B cell (primary cell): ENCODE measurements around the gene CCL22. TPM values are rescaled to one million over a fixed set of nuclear protein-coding genes. Genes with fewer than 3 reads are reported as not detected.

Experiments
- ATAC-seq: fragments of 200-7000 bp; cut with Tn5 transposase; one replicate; pipeline ENCODE4 v1.10.0; 2021; ENCODE audit warnings: low read depth, mild to moderate bottlenecking, moderate number of reproducible peaks, moderate library complexity
- CTCF ChIA-PET: fragments of 350-600 bp; sonication (Branson Sonifier 250); formaldehyde crosslinking; loops from one replicate; lab custom pipeline; 2021; ENCODE audit warnings: antibody characterized with exemption, inconsistent platforms; lab: Charles Lee
- POLR2A ChIA-PET: fragments of 350-600 bp; sonication (Branson Sonifier 250); formaldehyde crosslinking; loops from one replicate; lab custom pipeline; 2021; ENCODE audit warnings: antibody characterized with exemption; lab: Charles Lee
- DNase-seq: peaks from one replicate; pipeline ENCODE4 v3.0.0; 2013
- H2AFZ ChIP-seq: 2 replicates; pipeline ENCODE4 v1.6.1; 2012; ENCODE audit warnings: mild to moderate bottlenecking, low read depth, low read length; ENCODE audit not compliant: insufficient read depth, poor library complexity, severe bottlenecking
- H3K27ac ChIP-seq, 2 donors: 1 replicate in 1 of 2; 2 replicates in 1 of 2; pipeline ENCODE4 v1.5.1; 2012 to 2013; ENCODE audit warnings: low read length in 2 of 2, mild to moderate bottlenecking in 2 of 2, moderate library complexity in 1 of 2
- H3K27me3 ChIP-seq, 4 experiments: fragments of 200-600 bp in 1 of 4; sonication (generic) in 1 of 4; replicated peaks in 1 of 4; 1 replicate in 2 of 4; 2 replicates in 2 of 4; pipeline versions ENCODE4 v1.6.1 to v1.7.0; 2013 to 2016; ENCODE audit warnings: low read length in 3 of 4, mild to moderate bottlenecking in 2 of 4, mixed read lengths in 1 of 4, moderate library complexity in 1 of 4; ENCODE audit not compliant: insufficient read depth in 4 of 4, control insufficient read depth in 3 of 4; ENCODE audit errors: control extremely low read depth in 1 of 4
- H3K36me3 ChIP-seq, 2 experiments: replicated peaks in 1 of 2; 1 replicate in 1 of 2; 2 replicates in 1 of 2; pipeline versions ENCODE4 v1.6.1 to v1.7.1; 2013; ENCODE audit warnings: low read length in 1 of 2; ENCODE audit not compliant: insufficient read depth in 2 of 2, control insufficient read depth in 1 of 2; ENCODE audit errors: control extremely low read depth in 1 of 2, extremely low read depth in 1 of 2
- H3K4me1 ChIP-seq, 2 donors: fragments of 200-600 bp in 1 of 2; sonication (generic) in 1 of 2; 1 replicate in 1 of 2; 2 replicates in 1 of 2; pipeline versions ENCODE4 v1.5.1 to v1.6.1; 2013 to 2017; ENCODE audit warnings: low read length in 2 of 2; ENCODE audit not compliant: control insufficient read depth in 2 of 2, insufficient read depth in 2 of 2
- H3K4me2 ChIP-seq: replicated peaks from 2 replicates; pipeline ENCODE3; 2012; ENCODE audit warnings: mild to moderate bottlenecking, low read depth, low read length; ENCODE audit not compliant: poor library complexity, severe bottlenecking
- H3K4me3 ChIP-seq, 5 experiments: fragments of 200-600 bp in 1 of 5; sonication (generic) in 1 of 5; 1 replicate in 3 of 5; 2 replicates in 2 of 5; pipeline versions ENCODE4 v1.5.1 to v1.7.0; 2011 to 2016; ENCODE audit warnings: low read length in 4 of 5, mild to moderate bottlenecking in 4 of 5, low read depth in 2 of 5, control low read depth in 1 of 5, moderate library complexity in 1 of 5; ENCODE audit not compliant: insufficient read depth in 1 of 5; ENCODE audit errors: control extremely low read depth in 1 of 5, extremely low read depth in 1 of 5
- H3K79me2 ChIP-seq: fragments of 200-600 bp; sonication (generic); one replicate; pipeline ENCODE4 v1.6.0; 2016; ENCODE audit warnings: low read length; ENCODE audit not compliant: control insufficient read depth, insufficient read depth
- H3K9ac ChIP-seq: fragments of 200-600 bp; sonication (generic); 2 replicates; pipeline ENCODE4 v1.6.1; 2017; ENCODE audit warnings: mild to moderate bottlenecking, low read length, moderate library complexity
- H3K9me3 ChIP-seq, 3 donors: one replicate each; pipeline versions ENCODE4 v1.6.1 to v1.7.1; 2013; ENCODE audit warnings: low read length in 2 of 3; ENCODE audit not compliant: control insufficient read depth in 2 of 3, insufficient read depth in 1 of 3; ENCODE audit errors: control extremely low read depth in 1 of 3
- H4K20me1 ChIP-seq: 2 replicates; pipeline ENCODE4 v1.6.0; 2012; ENCODE audit warnings: mild to moderate bottlenecking, low read length; ENCODE audit not compliant: insufficient read depth, control insufficient read depth, poor library complexity, severe bottlenecking
- H3K27ac Mint-ChIP-seq: one replicate; pipeline ENCODE4 v1.8.0; 2021; ENCODE audit warnings: mixed read lengths
- H3K27me3 Mint-ChIP-seq: one replicate; pipeline ENCODE4 v1.8.0; 2021; ENCODE audit warnings: mixed read lengths
- H3K4me1 Mint-ChIP-seq: one replicate; pipeline ENCODE4 v1.8.0; 2021; ENCODE audit warnings: mixed read lengths
- H3K4me3 Mint-ChIP-seq: one replicate; pipeline ENCODE4 v1.8.0; 2021; ENCODE audit warnings: mixed read lengths
- H3K9me3 Mint-ChIP-seq: one replicate; pipeline ENCODE4 v1.8.0; 2022; ENCODE audit warnings: mixed read lengths; ENCODE audit not compliant: insufficient read depth
- EZH2 ChIP-seq: IDR thresholded peaks from 2 replicates; pipeline ENCODE4 v1.6.1; 2012; ENCODE audit warnings: borderline replicate concordance, low read depth, mild to moderate bottlenecking, moderate library complexity, low read length; ENCODE audit not compliant: insufficient read depth, poor library complexity, severe bottlenecking
- WGBS: methylation state at CpG from one replicate; pipeline ENCODE4 v1.1.5; 2013; ENCODE audit warnings: missing lambda C conversion rate; ENCODE audit not compliant: insufficient coverage; 5-methylcytosine and 5-hydroxymethylcytosine counted together
- intact Hi-C: fragments of 100-400 bp; cut with micrococcal nuclease; formaldehyde crosslinking; loops from one replicate; pipeline ENCODE4 v1.10.0; 2022
- polyA plus RNA-seq: library from polyadenylated mRNA; depleted of rRNA; stranded (reverse); fragments of >200 nt; gene quantifications from 2 replicates; pipeline ENCODE4 v1.2.3, GENCODE V29; 2012
- total RNA-seq, 2 donors: library from RNA; stranded (reverse); fragments of 120-200 nt in 1 of 2; gene quantifications; 1 replicate in 1 of 2; 2 replicates in 1 of 2; pipeline versions ENCODE4 v1.2.3 to v1.2.4, GENCODE V29; 2013 to 2022
- TF ChIP-seq, protein P1 (sequence below): fragments of 200-600 bp; IDR thresholded peaks from one replicate; pipeline ENCODE4 v1.8.0; 2022; ENCODE audit warnings: antibody characterized with exemption, mild to moderate bottlenecking

CCL22 gene
- total and polyA plus RNA-seq, 2 donors (not counting 1 experiment from before 2014, with no cell fraction given): 0.04 to 91.5 TPM

DNA sequence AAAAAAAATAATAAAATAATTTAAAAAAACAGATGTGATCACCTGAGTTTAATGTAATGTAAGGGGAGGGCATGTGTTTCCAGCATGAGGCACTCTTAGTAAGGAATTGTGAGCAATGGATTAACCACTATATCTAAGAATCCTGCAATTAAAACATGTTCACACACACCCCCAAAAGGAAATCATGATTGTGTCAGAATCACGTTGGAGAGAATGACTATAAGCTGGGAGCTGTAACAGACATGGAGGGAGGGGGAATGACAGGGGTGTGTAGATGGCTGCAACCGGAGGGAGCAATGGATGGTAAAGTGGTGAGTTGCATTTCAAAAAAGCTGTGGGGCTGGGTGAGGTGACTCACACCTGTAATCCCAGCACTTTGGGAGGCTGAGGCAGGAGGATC, 13.6 kb upstream of the CCL22 start:
- Histone ChIP-seq H3K9ac (no peak overlapping the region), H3K79me2 (no peaks in the 10 kb centered on the region), H3K4me1 (peaks cover 29 to 39% of the 10 kb centered on the region in 2 donors), H3K27ac (no peak overlapping the region), H3K4me3 (no peak overlapping the region), H2AFZ (no peak overlapping the region), H4K20me1 (no peaks in the 10 kb centered on the region), H3K9me3 (peaks cover 0 to 2% (median 0%) of the 10 kb centered on the region in 3 donors), H3K27me3 (peaks cover 0 to 14% (median 6%) of the 10 kb centered on the region in 4 experiments), H3K4me2 (no peak overlapping the region), H3K36me3 (no peaks in the 10 kb centered on the region)
- ChIA-PET CTCF (no interaction called here), POLR2A (interaction anchor here (0.6 kb wide), 1 partner anchor 11 kb away, joined by 8 read pairs; no protein-coding TSS in a partner anchor)
- Mint-ChIP-seq H3K4me1 (peaks cover 56% of the 10 kb centered on the region), H3K4me3 (no peak overlapping the region), H3K27me3 (peaks cover 16% of the 10 kb centered on the region), H3K9me3 (no peaks in the 10 kb centered on the region), H3K27ac (peak overlapping the region; percentile 7)
- 100% methylated on average over 1 of the region's 2 CpGs for WGBS
- intact Hi-C loops: loop anchor here (5.0 kb wide), 1 partner anchor 192 kb away; the partner anchor contains the start of gene CCDC102A
- no peak for ATAC-seq
- TF ChIP-seq EZH2: no peak
- TF ChIP-seq, protein P1, sequence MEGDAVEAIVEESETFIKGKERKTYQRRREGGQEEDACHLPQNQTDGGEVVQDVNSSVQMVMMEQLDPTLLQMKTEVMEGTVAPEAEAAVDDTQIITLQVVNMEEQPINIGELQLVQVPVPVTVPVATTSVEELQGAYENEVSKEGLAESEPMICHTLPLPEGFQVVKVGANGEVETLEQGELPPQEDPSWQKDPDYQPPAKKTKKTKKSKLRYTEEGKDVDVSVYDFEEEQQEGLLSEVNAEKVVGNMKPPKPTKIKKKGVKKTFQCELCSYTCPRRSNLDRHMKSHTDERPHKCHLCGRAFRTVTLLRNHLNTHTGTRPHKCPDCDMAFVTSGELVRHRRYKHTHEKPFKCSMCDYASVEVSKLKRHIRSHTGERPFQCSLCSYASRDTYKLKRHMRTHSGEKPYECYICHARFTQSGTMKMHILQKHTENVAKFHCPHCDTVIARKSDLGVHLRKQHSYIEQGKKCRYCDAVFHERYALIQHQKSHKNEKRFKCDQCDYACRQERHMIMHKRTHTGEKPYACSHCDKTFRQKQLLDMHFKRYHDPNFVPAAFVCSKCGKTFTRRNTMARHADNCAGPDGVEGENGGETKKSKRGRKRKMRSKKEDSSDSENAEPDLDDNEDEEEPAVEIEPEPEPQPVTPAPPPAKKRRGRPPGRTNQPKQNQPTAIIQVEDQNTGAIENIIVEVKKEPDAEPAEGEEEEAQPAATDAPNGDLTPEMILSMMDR: no peak
- no peak for DNase-seq

DNA sequence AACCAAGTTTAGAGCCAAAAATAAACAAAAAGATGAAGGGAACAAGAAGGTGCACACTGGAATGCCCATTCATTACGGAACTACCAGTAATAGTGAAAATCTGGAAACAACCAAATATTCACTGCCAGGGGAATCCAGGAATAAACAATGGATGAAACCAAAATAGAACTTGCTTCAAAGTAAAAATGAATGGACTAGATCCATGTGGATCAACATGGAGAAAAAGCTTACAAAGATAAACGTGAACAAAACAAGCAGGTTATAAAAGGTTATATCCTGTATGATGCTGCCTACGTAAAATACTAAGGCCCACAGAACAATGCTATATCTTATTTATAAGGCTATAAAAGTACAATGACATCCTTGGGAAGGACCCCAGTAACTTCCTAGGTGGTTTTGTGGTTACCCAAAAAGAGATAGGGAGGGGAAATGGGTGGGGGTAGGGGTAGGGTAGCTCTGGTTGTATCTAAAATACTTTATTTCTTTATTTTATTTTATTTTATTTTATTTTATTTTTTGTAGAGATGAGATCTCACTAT, 12.8 kb upstream of the CCL22 start:
- H3K27me3 ChIP-seq: peaks cover 0 to 14% (median 6%) of the 10 kb centered on the region in 4 experiments
- H3K27me3 Mint-ChIP-seq: peaks cover 16% of the 10 kb centered on the region
- no peak overlapping the region for H3K4me2 ChIP-seq
- ATAC-seq (no peak), DNase-seq (no peak)
- H3K9ac ChIP-seq: no peak overlapping the region
- peaks cover 27 to 33% of the 10 kb centered on the region in 2 donors for H3K4me1 ChIP-seq
- H3K27ac ChIP-seq: no peak overlapping the region
- H2AFZ ChIP-seq: no peak overlapping the region
- H3K4me1 Mint-ChIP-seq: peaks cover 54% of the 10 kb centered on the region
- no peak overlapping the region for H3K27ac Mint-ChIP-seq
- no peaks in the 10 kb centered on the region for H3K79me2 ChIP-seq
- H3K36me3 ChIP-seq: no peaks in the 10 kb centered on the region
- intact Hi-C loops: loop anchor here (5.0 kb wide), 1 partner anchor 192 kb away; the partner anchor contains the start of gene CCDC102A
- WGBS: 100% methylated on average over 1 of the region's 3 CpGs
- H3K9me3 Mint-ChIP-seq: no peaks in the 10 kb centered on the region
- H3K4me3 ChIP-seq: no peak overlapping the region
- ChIA-PET CTCF (no interaction called here), POLR2A (no interaction called here)
- TF ChIP-seq EZH2: no peak
- TF ChIP-seq, protein P1: no peak
- no peaks in the 10 kb centered on the region for H4K20me1 ChIP-seq
- H3K4me3 Mint-ChIP-seq: no peak overlapping the region
- H3K9me3 ChIP-seq: peaks cover 0 to 2% (median 0%) of the 10 kb centered on the region in 3 donors
